BLaER1 (cell line): ENCODE measurements around the gene AMOTL2.

Source experiments
- H3K27ac ChIP-seq: shearing (Covaris generic); formaldehyde crosslinking; 2 replicates; pipeline ENCODE4 v1.8.1; 2022
- H3K27me3 ChIP-seq: shearing (Covaris generic); formaldehyde crosslinking; 2 replicates; pipeline ENCODE4 v1.8.1; 2022
- H3K36me3 ChIP-seq: shearing (Covaris generic); formaldehyde crosslinking; 2 replicates; pipeline ENCODE4 v1.8.1; 2022
- H3K4me1 ChIP-seq: shearing (Covaris generic); formaldehyde crosslinking; 2 replicates; pipeline ENCODE4 v1.8.1; 2022
- H3K4me2 ChIP-seq: shearing (Covaris generic); formaldehyde crosslinking; 2 replicates; pipeline ENCODE4 v1.8.1; 2022
- H3K4me3 ChIP-seq: shearing (Covaris generic); formaldehyde crosslinking; 2 replicates; pipeline ENCODE4 v1.8.1; 2022
- H3K9ac ChIP-seq: shearing (Covaris generic); formaldehyde crosslinking; 2 replicates; pipeline ENCODE4 v1.8.1; 2022
- H3K9me3 ChIP-seq: shearing (Covaris generic); formaldehyde crosslinking; 2 replicates; pipeline ENCODE4 v1.8.1; 2022
- H4K20me1 ChIP-seq: shearing (Covaris generic); formaldehyde crosslinking; 2 replicates; pipeline ENCODE4 v1.8.1; 2022
- Cebpa-rat ChIP-seq: shearing (Covaris generic); IDR thresholded peaks from 2 replicates; pipeline ENCODE4 v1.8.1; 2022

The AMOTL2 gene

DNA sequence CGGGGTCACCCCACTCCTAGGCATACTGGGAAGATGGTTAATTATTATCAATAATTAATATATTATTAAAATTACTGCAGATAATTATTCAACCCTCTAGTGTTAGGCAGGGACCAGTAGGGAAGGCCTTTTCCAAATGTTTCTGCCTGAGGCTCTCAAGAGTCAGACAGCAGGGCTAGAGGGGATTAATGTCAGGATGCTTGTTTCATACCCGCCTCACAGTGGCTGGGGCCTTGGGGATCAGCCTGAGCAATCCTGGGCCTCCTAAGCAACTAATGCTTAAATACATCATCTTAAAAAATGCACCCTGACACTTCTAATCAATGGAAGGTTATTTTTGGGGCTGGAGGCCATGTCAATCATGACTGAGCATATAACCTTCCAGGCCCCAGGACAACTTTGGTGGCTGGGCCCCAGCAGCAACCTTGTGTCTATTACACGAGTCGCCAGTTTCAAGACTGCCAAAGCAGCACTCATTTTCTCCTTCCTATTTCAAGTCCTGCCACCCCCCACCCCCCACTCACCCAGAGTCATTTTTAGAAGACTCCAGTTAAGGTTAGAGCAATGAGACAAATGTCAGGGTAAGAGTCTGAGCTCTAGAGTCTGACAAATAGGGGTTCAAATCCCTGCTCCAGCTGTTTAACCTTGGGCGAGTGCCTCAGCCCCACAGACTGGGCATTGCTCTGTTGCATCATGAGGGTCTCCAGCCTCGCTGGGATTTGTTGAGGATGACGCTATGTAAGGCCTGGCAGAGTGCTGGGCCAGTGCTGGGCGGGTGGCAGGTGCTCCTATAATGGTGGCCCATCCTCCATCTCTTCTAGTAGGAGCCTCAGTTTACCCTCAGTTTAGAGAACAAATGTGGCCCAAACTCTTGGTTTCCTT is 6.1 kb downstream of the AMOTL2 start:
- Histone ChIP-seq H3K27ac (no peak overlapping the region), H3K27me3 (peaks cover 2% of the 10 kb centered on the region), H3K9ac (no peak overlapping the region), H3K4me2 (peak overlapping the region; percentile 10; the same call in 1 of the 2 replicates), H3K4me3 (no peak overlapping the region), H3K9me3 (no peaks in the 10 kb centered on the region), H3K4me1 (peaks cover 76% of the 10 kb centered on the region), H3K36me3 (no peaks in the 10 kb centered on the region), H4K20me1 (peaks cover 11% of the 10 kb centered on the region; the same call in 1 of the 2 replicates)
- no peak for TF ChIP-seq Cebpa-rat

DNA sequence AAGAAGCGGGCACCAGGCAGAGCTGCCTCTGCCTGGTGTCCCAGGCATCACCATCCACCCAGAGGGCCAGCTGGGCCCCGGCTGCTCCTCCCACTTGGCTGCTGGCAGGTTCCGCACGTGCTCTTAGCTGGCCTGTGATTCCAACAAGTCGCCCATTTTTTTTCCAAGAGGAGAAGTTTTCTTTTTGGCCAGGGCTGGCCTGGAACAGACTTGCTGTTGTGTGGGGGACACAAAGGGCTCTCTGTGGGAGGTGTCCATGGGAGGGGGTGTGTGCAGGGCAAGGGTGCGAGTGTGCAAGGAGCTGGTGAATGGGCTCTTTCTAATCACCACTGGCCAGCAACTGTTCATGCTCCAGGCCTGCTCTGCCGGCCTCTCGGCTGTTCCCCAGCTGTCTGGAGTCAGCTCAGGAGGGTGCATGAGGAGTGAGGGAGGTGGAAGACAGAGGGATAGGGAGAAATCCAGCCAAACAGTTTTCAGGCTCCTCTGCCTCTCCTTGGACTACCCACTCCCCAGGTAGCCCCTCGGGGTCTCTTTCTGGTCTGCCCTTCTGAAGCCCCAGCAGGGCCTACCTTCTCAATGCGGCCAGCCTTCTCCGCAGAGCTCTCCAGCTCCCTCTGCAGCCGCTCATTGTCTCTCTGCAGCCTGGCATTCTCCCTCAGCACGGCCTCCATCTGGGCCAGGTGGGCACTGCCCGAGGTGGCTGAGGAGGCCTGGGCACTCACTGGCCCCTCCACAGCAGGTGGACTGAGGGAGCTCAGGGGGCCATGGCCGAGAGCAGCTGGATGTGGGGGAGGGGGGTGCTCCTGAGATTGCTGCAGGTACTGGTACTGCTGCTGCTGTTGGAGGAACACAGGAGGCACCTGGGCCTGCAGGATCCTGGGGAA is 7.1 kb downstream of the AMOTL2 start:
- H3K4me2 ChIP-seq: no peak overlapping the region
- H3K9me3 ChIP-seq: no peaks in the 10 kb centered on the region
- no peak overlapping the region for H3K4me3 ChIP-seq
- H3K27me3 ChIP-seq: no peaks in the 10 kb centered on the region
- no peak for TF ChIP-seq Cebpa-rat
- H3K4me1 ChIP-seq: peaks cover 72% of the 10 kb centered on the region
- H3K9ac ChIP-seq: no peak overlapping the region
- H3K27ac ChIP-seq: no peak overlapping the region
- no peaks in the 10 kb centered on the region for H3K36me3 ChIP-seq
- peaks cover 11% of the 10 kb centered on the region; the same call in 1 of the 2 replicates for H4K20me1 ChIP-seq

DNA sequence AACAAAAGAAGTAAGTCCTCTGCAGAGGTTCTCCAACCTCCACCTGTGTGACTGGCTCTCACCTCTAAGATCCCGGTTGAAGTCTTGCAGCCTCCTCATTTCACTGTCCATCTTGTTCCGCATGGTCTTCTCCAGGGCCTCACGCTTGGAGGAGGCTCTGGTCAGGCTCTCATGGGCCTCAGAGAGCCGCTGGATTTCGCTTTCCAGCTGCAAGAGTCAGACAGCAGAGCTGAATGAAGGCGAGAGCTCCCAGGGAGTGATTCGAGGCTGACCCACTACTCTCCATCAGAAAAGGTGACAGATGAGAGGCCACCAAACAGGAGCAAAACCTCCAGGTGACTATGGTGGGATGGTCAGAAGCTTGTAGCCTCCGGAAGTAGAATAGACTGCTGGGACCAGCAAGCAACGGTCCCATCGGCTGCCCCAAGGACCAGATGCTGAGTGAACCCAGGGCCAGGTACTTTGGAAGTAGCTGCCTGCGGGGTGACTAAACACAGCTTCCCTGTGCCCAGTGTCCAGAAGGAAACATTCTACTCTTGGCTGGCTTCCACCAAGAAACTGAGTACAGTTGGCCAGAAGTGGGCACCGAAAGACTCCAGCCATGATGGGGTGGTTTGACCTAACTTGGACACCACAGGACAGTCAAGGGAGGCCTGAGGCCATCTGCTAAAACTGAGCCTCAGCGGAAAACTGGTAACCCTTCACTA is 7.9 kb downstream of the AMOTL2 start:
- Histone ChIP-seq H3K36me3 (peaks cover 3% of the 10 kb centered on the region; the same call in 1 of the 2 replicates), H4K20me1 (peaks cover 5% of the 10 kb centered on the region; the same call in 1 of the 2 replicates)

DNA sequence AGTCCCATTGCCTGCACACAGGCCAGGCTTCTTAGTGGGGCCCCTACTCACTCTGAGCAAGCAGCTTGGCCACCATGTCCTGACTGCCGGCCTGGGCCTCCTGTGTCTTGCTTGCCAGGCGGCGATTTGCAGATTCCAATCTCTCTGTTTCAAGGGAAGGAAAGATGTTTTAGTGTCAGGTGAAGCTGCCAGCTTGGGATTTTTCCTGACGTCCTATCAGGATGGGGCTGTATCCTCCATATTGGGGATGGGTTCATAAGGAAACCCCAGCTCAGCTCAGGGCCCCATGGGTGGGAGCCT is 8.5 kb downstream of the AMOTL2 start:
- H3K27ac ChIP-seq: no peak overlapping the region
- no peak overlapping the region for H3K9ac ChIP-seq
- TF ChIP-seq Cebpa-rat: no peak
- H3K9me3 ChIP-seq: no peaks in the 10 kb centered on the region
- no peaks in the 10 kb centered on the region for H4K20me1 ChIP-seq
- peaks cover 10% of the 10 kb centered on the region; the same call in 1 of the 2 replicates for H3K36me3 ChIP-seq
- no peaks in the 10 kb centered on the region for H3K27me3 ChIP-seq
- peak overlapping the region; percentile 99 for H3K4me2 ChIP-seq
- H3K4me1 ChIP-seq: peaks cover 58% of the 10 kb centered on the region
- H3K4me3 ChIP-seq: no peak overlapping the region

More for the DNA sequence above, 7.9 kb downstream of the AMOTL2 start:
- Histone ChIP-seq H3K27me3 (no peaks in the 10 kb centered on the region), H3K27ac (no peak overlapping the region), H3K4me3 (no peak overlapping the region), H3K4me2 (no peak overlapping the region), H3K9me3 (no peaks in the 10 kb centered on the region), H3K9ac (no peak overlapping the region), H3K4me1 (peaks cover 65% of the 10 kb centered on the region)
- TF ChIP-seq Cebpa-rat: no peak

DNA sequence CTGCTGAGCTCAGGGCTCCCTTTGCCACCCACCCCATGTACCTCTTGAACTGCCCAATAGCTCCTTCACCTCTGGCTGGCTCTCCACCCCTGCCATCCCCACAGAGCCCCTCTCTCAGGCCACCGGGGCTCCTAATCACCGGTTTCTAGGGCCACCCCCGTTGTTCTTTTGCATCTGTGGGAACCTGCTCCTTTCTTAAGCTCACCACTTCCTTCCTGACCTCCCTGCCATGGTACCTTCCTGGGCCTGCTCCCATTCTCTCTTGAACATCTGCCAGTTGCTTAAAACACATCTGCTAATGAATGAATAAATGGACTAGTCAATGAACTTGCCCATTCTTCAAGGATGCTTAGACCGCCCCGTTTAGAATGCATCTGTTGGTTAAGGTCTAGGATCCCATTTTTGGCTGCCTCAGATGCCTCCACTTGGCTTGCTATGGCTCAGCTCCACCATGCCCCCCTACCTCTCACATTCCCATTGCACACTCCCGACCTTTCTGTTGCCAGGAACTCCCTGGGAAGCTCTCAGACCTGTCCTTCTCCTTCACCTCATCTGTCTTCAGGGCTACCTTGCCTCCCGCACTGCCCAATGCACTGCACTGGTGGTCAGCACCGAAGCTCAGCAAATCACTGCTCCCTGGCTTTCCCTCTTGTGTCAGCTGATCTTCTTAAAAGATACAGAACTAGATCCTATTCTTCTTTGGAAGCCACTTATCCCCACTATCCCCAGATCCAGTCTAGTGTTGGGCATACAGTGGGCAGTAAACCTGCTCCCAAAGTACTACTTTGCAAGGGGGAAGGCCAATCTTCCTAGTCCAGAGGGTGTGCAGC is 9.1 kb downstream of the AMOTL2 start:
- Histone ChIP-seq H3K27me3 (no peaks in the 10 kb centered on the region), H3K4me2 (peak overlapping the region; percentile 99), H4K20me1 (no peaks in the 10 kb centered on the region), H3K9ac (no peak overlapping the region), H3K9me3 (no peaks in the 10 kb centered on the region), H3K4me1 (peaks cover 52% of the 10 kb centered on the region), H3K4me3 (peak overlapping the region; percentile 67; the same call in 1 of the 2 replicates), H3K27ac (no peak overlapping the region), H3K36me3 (peaks cover 13% of the 10 kb centered on the region; the same call in 1 of the 2 replicates)
- no peak for TF ChIP-seq Cebpa-rat

DNA sequence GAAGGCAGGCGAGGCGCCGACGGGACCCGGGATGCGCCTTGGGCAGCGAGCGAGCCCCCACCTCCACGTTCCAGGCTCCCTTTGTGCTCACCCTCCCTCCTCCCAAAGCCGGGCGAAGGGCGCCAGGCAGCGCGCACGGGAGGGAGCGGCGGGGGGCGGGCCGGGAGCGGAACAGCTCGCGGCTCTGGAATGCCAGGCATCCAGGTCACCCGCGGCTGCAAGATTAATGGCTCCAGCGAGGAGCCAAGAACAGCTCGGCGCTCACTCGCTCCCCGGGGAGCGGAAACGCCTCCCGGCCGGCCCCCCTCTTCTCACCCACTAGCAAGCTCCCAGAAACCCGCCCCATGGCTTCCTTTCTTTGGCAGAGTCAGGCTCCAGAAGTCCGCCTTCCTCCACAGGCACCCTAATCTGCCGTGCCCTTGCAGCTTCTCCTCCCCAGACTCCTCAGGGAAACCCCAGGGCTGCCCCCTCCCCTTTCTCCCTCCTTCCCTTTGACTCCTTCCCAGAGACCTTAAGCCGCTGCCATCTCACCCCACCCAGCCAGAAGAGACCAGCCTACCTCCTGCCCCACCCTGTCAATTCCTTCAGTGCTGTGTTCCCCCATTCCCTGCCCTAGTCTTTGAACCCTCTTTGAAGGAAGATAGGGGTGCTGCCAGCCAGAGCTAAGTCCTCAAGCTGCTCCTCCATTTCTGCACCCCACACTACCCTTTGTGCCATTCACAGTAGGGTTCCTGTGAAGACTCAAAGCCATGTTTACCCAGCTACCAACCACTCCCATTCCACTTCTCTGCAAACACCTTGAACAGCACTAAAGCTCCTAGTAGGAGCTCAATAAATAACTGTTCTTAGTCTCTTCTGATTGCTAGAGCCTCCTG is 9.9 kb downstream of the AMOTL2 start:
- Histone ChIP-seq H3K4me3 (peak overlapping the region; percentile 67), H3K4me2 (peak overlapping the region; percentile 99), H3K27ac (peak overlapping the region; percentile 28; the same call in 1 of the 2 replicates), H3K9me3 (no peaks in the 10 kb centered on the region), H4K20me1 (no peaks in the 10 kb centered on the region), H3K36me3 (peaks cover 19% of the 10 kb centered on the region; the same call in 1 of the 2 replicates), H3K27me3 (no peaks in the 10 kb centered on the region), H3K4me1 (peaks cover 44% of the 10 kb centered on the region), H3K9ac (peak overlapping the region; percentile 64)
- no peak for TF ChIP-seq Cebpa-rat

DNA sequence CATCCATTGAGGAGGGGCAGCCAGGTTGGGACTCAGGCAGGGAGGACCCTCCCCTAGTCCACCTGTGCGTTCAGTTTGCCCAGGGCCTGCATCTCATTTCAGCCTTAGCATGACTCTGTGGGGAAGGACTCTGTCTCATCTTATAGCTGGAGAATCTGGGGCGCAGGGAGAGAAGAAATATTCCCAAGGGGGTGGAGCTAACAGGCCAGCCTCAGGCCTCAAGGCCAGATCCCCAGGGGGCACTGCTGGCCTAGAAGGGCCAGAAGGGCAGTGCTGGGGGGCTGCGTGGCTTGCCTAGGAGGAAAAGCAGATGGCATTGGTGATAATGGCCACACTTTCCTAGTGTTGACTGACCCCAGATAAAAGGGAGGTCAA is 10.9 kb downstream of the AMOTL2 start:
- Histone ChIP-seq H3K4me1 (peaks cover 36% of the 10 kb centered on the region), H3K27me3 (no peaks in the 10 kb centered on the region), H3K4me2 (peak overlapping the region; percentile 99), H3K9me3 (no peaks in the 10 kb centered on the region), H3K36me3 (peaks cover 21% of the 10 kb centered on the region; the same call in 1 of the 2 replicates), H4K20me1 (no peaks in the 10 kb centered on the region), H3K27ac (no peak overlapping the region), H3K4me3 (peak overlapping the region; percentile 67), H3K9ac (peak overlapping the region; percentile 64; the same call in 1 of the 2 replicates)
- no peak for TF ChIP-seq Cebpa-rat
